CD1c-positive myeloid dendritic cell (primary cell): Measurements from ENCODE around the gene RERE.

Experiments
- DNase-seq: peaks from one replicate; pipeline ENCODE4 v3.0.0-alpha.2; 2016; ENCODE audit errors: extremely low spot score

Gene RERE

GRCh38 chr1:8817412-8818324 is at the start of gene RERE:
RERE (minus strand) TSS chr1:8817640.
- peak; percentile 97 for DNase-seq

GRCh38 chr1:8866792-8867415 is 49.5 kb upstream of the RERE start:
- DNase-seq: no peak

GRCh38 chr1:8866173-8866791 is 48.8 kb upstream of the RERE start:
- no peak for DNase-seq

- no peak for DNase-seq
Observed at GRCh38 chr1:8864713-8865344, 47.4 kb upstream of the RERE start.

- DNase-seq: no peak
Observed at GRCh38 chr1:8863794-8864233, 46.4 kb upstream of the RERE start.

DNA sequence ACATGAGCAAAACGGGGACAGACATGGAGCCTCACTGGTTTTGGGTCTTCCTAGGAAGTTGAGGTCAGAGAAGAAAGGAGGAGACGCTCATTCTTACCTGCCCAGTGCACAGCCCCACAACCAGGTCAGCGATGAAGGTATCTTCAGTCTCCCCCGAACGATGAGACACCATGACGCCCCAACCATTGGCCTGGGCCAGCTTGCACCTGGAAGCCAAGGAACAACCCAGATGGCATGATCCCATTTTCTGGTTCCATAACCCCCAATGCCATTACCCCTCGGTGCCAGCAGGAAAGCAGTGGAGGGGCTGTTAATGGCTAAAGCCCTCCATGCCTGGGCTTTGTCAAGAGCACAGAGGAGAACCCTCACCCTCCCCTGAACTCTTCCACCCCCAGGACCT is 45.7 kb upstream of the RERE start:
- no peak for DNase-seq

- no peak for DNase-seq
Observed at GRCh38 chr1:8862528-8862927, 45.1 kb upstream of the RERE start.

GRCh38 chr1:8860738-8861516 is 43.5 kb upstream of the RERE start:
- no peak for DNase-seq

- peak; percentile 72 for DNase-seq
Observed at GRCh38 chr1:8858888-8859706, 41.7 kb upstream of the RERE start.

DNA sequence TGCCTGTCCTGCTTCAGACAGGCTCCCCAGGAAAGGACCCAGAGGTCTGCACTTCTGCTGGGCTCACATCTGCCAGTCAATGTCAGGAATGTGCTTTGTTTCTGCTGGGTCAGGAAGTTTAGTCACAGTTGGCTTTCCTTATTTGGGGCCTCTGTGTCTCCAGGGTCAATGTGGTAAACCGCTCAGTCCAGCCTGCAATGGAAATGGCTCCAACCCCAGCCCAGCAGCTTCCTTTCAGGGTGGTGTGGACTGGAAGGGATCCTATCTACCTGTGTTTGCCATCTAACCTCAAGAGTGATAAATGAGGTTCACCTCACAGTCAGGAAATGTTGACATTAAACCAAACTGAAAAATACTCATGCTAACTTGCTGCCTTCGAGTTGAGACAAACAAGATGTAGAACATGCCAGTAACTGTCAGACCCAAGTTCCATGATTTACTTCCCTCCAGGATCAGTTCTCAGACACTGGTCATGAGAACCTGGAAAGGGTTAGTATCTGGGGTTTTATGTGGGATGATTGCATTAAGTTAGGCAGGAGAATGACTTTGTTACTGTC is 40.8 kb upstream of the RERE start:
- DNase-seq: no peak

- no peak for DNase-seq
Observed at GRCh38 chr1:8856689-8857412, 39.4 kb upstream of the RERE start.

- DNase-seq: no peak
Observed at GRCh38 chr1:8854240-8854639, 36.8 kb upstream of the RERE start.

DNA sequence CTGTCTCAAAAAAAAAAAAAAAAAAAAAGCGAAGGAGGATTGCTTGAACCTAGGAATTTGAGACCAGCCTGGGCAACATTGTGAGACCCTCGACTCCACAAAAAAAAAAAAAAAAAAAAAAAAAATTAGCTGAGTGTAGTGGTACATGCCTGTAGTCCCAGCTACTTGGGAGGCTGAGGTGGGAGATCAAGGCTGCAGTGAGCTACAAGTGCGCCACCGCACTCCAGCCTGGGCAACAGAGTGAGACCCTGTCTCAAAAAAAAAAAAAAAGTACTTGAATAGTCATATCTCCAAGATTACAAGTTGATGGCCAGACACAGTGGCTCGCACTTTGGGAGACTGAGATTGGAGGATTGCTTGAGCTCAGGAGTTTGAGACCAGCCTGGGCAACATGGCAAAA is 33.6 kb upstream of the RERE start:
- DNase-seq: no peak

GRCh38 chr1:8848663-8849386 is 31.4 kb upstream of the RERE start:
- peak; percentile 76 for DNase-seq

- DNase-seq: no peak
Observed at GRCh38 chr1:8847990-8848389, 30.6 kb upstream of the RERE start.

GRCh38 chr1:8846263-8846662 is 28.8 kb upstream of the RERE start:
- no peak for DNase-seq

DNA sequence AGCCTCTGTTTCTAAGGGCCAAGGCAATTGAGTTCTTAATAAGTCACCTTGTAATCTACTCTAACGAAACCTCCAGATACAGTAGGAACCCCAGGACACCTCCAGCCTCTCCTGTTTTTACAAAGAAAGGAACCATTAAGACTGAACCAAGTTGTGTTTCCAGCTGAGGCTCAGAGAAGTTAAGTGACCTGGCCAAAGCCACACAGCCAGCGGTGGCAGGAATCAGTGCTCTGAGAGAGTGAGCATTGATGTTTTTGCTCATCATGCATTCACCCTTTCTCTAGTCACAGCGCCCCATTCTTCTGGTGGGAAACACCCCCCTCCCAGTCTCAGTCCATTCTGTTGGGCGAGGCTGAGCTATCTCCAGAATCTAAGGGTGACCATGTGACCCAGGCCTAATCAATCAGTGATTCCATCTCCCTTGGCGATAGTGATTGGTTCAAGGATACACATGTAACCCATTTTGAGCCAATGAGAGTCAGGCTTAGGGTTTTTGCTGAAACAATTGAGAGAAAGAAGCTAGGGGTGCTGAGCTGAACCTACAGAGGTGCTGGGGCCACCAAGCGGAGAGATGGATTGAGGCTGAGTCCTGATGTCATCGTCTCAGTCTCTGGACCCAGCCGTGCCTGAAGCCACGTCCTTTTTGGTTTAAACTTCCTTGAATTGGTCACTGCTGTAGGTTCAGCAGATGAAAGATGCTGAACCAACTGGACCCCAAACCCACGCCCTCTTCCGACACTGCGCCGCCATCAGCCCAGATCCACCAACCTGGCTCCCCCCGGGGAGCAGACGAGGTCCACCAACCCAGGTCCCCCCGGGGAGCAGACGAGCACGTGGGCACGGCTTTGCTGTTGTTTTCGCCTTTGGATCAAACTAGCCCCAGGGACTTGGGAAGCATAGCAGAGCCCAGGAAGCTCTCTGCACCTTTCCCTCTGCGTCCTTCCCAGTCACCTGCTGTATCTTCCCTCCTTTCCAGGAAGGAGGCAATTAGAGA is 28.0 kb upstream of the RERE start:
- no peak for DNase-seq
